Measurements from ENCODE around the gene PCNX3. TPM values are rescaled to one million over a fixed set of nuclear protein-coding genes. Genes with fewer than 3 reads are reported as not detected.

Gene PCNX3
- total and polyA plus RNA-seq, 10 of the 15 experiments (the other 5 are each of a cell fraction or from before 2014, with no cell fraction given) = 0.03 to 46.6 (median 8.4) TPM

DNA sequence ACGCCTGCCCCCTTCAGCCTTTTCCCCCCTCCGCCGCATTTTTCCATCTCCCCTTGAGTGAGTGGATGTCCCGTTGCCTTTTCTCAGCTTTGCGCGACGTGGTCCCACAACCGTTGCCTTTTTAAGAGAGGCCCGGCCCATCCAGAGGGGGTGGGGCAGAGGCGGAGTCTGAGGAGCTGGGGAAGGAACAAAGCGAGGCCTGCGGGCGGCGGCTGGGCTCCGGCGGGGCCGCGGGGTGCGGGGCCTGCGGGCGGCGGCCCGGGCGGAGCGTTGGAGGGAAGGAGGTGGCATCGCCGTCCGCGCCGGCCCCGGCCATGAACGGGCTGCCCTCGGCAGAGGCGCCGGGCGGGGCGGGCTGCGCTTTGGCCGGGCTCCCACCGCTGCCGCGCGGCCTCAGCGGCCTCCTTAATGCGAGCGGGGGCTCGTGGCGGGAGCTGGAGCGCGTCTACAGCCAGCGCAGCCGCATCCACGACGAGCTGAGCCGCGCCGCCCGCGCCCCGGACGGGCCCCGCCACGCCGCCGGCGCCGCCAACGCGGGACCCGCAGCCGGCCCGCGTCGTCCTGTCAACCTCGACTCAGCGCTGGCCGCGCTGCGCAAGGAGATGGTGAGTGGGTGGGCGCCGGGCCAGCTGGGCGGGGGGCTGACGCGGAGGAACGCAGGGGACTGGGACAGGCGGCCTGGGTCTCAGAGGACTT lies 43.1 kb upstream of the PCNX3 start, which contains the start of gene FAM89B:
Gene FAM89B (plus strand): TSS at position 183 of the 696 bp plus-strand sequence. CDS start 132 bp downstream, at position 315.
- H3K4me1 ChIP-seq (ENCODE audit: control insufficient read depth, insufficient read depth, low read length) = peaks cover 28% of the 10 kb centered on the region
- TF ChIP-seq MTA2 (IDR thresholded peaks at IDR 0.05; ENCODE audit: low read depth) (no peak), POLR2A (IDR thresholded peaks at IDR 0.05; ENCODE audit: low read depth, low read length) (peak; percentile 63), RBBP5 (conservative IDR thresholded peaks at IDR 0.05) (no peak), NFXL1 (IDR thresholded peaks at IDR 0.05; ENCODE audit: borderline replicate concordance) (no peak), CHD2 (IDR thresholded peaks at IDR 0.05; ENCODE audit: borderline replicate concordance, low read depth, low read length) (peak; percentile 63; the same call in 1 of the 2 replicates), SUZ12 (IDR thresholded peaks at IDR 0.05; ENCODE audit: unreplicated experiment) (no peak), TBL1XR1 (IDR thresholded peaks at IDR 0.05; ENCODE audit: low read depth, low read length) (no peak), SP1 (IDR thresholded peaks at IDR 0.05; ENCODE audit: low read depth, low read length) (peak; percentile 60), IKZF2 (IDR thresholded peaks at IDR 0.05) (0 out of 4 replicates have a peak, but pooled peaks of 1 of the 2 experiments have one; percentile 4), BMI1 (IDR thresholded peaks at IDR 0.05; ENCODE audit: borderline replicate concordance) (no peak)
- TF ChIP-seq, protein P1, sequence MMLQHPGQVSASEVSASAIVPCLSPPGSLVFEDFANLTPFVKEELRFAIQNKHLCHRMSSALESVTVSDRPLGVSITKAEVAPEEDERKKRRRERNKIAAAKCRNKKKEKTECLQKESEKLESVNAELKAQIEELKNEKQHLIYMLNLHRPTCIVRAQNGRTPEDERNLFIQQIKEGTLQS (IDR thresholded peaks at IDR 0.05; ENCODE audit: borderline replicate concordance, extremely low read depth, low read depth, low read length) = no peak
- TF ChIP-seq, protein P2, sequence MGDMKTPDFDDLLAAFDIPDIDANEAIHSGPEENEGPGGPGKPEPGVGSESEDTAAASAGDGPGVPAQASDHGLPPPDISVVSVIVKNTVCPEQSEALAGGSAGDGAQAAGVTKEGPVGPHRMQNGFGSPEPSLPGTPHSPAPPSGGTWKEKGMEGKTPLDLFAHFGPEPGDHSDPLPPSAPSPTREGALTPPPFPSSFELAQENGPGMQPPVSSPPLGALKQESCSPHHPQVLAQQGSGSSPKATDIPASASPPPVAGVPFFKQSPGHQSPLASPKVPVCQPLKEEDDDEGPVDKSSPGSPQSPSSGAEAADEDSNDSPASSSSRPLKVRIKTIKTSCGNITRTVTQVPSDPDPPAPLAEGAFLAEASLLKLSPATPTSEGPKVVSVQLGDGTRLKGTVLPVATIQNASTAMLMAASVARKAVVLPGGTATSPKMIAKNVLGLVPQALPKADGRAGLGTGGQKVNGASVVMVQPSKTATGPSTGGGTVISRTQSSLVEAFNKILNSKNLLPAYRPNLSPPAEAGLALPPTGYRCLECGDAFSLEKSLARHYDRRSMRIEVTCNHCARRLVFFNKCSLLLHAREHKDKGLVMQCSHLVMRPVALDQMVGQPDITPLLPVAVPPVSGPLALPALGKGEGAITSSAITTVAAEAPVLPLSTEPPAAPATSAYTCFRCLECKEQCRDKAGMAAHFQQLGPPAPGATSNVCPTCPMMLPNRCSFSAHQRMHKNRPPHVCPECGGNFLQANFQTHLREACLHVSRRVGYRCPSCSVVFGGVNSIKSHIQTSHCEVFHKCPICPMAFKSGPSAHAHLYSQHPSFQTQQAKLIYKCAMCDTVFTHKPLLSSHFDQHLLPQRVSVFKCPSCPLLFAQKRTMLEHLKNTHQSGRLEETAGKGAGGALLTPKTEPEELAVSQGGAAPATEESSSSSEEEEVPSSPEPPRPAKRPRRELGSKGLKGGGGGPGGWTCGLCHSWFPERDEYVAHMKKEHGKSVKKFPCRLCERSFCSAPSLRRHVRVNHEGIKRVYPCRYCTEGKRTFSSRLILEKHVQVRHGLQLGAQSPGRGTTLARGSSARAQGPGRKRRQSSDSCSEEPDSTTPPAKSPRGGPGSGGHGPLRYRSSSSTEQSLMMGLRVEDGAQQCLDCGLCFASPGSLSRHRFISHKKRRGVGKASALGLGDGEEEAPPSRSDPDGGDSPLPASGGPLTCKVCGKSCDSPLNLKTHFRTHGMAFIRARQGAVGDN (IDR thresholded peaks at IDR 0.05) = 0 out of 2 replicates have a peak, but pooled peaks have one; percentile 30
- TF ChIP-seq, protein P3, sequence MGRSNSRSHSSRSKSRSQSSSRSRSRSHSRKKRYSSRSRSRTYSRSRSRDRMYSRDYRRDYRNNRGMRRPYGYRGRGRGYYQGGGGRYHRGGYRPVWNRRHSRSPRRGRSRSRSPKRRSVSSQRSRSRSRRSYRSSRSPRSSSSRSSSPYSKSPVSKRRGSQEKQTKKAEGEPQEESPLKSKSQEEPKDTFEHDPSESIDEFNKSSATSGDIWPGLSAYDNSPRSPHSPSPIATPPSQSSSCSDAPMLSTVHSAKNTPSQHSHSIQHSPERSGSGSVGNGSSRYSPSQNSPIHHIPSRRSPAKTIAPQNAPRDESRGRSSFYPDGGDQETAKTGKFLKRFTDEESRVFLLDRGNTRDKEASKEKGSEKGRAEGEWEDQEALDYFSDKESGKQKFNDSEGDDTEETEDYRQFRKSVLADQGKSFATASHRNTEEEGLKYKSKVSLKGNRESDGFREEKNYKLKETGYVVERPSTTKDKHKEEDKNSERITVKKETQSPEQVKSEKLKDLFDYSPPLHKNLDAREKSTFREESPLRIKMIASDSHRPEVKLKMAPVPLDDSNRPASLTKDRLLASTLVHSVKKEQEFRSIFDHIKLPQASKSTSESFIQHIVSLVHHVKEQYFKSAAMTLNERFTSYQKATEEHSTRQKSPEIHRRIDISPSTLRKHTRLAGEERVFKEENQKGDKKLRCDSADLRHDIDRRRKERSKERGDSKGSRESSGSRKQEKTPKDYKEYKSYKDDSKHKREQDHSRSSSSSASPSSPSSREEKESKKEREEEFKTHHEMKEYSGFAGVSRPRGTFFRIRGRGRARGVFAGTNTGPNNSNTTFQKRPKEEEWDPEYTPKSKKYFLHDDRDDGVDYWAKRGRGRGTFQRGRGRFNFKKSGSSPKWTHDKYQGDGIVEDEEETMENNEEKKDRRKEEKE (IDR thresholded peaks at IDR 0.05) = 0 out of 2 replicates have a peak, but pooled peaks have one; percentile 13
- TF ChIP-seq, protein P4, sequence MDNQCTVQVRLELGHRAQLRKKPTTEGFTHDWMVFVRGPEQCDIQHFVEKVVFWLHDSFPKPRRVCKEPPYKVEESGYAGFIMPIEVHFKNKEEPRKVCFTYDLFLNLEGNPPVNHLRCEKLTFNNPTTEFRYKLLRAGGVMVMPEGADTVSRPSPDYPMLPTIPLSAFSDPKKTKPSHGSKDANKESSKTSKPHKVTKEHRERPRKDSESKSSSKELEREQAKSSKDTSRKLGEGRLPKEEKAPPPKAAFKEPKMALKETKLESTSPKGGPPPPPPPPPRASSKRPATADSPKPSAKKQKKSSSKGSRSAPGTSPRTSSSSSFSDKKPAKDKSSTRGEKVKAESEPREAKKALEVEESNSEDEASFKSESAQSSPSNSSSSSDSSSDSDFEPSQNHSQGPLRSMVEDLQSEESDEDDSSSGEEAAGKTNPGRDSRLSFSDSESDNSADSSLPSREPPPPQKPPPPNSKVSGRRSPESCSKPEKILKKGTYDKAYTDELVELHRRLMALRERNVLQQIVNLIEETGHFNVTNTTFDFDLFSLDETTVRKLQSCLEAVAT (IDR thresholded peaks at IDR 0.05) = no peak

More for the DNA sequence above, 43.1 kb upstream of the PCNX3 start, which contains the start of gene FAM89B:
- peak within 1 kb of the TSS; percentile 35 for H3K27ac ChIP-seq (ENCODE audit: control insufficient read depth, insufficient read depth)
- H4K20me1 ChIP-seq (ENCODE audit: control insufficient read depth, insufficient read depth) = no peaks in the 10 kb centered on the region
- H3K27me3 ChIP-seq (replicated peaks in 1 of 2; ENCODE audit: control insufficient read depth in 2 of 2, insufficient read depth in 2 of 2, low read length in 1 of 2) = no peaks in the 10 kb centered on the region
- peak; percentile 11 for ATAC-seq
- peak within 1 kb of the TSS; percentile 56 for H3K9ac ChIP-seq (ENCODE audit: control insufficient read depth, insufficient read depth, low read length)
- intact Hi-C loops (cut with micrococcal nuclease; ENCODE audit: unreplicated experiment) = loop anchor here (5.0 kb wide), 1 partner anchor 155 kb away; no protein-coding TSS in a partner anchor
- no peaks in the 10 kb centered on the region for H3K9me3 ChIP-seq (replicated peaks; ENCODE audit: control insufficient read depth, insufficient read depth, low read length)
- peak within 1 kb of the TSS; percentile 94 for H3K4me2 ChIP-seq (ENCODE audit: control insufficient read depth, insufficient read depth)
- H2AFZ ChIP-seq (ENCODE audit: control insufficient read depth, low read depth, low read length) = no peak within 1 kb of the TSS
- DNase-seq (ENCODE audit: low read depth, low spot score) = no peak
- peaks cover 72% of the 10 kb centered on the region for H3K79me2 ChIP-seq (ENCODE audit: control insufficient read depth, insufficient read depth, low read length)
- RAD21 ChIA-PET (ENCODE audit: unreplicated experiment) = interaction anchor here (0.5 to 6.1 kb wide), 16 partner anchors 16 to 748 kb away, joined by 3 to 58 read pairs (median 6); partner anchors contain the start of genes MAP3K11 and PCNX3
- in situ Hi-C loops (cut with MboI) = no loop called here
- POLR2A ChIA-PET = interaction anchor here (0.8 to 4.7 kb wide), 8 partner anchors 16 to 85 kb away, joined by 3 to 66 read pairs (median 9); partner anchors contain the start of gene PCNX3
- CTCF ChIA-PET = interaction anchor here (0.6 to 5.5 kb wide), 13 partner anchors 11 to 288 kb away, joined by 3 to 89 read pairs (median 5); partner anchors contain the start of genes MUS81, PCNX3 and SIPA1
- peak within 1 kb of the TSS; percentile 79 for H3K4me3 ChIP-seq
- SMC1A ChIA-PET (ENCODE audit: uncharacterized antibody, unreplicated experiment) = interaction anchor here (0.6 to 4.8 kb wide), 12 partner anchors 14 to 217 kb away, joined by 3 to 48 read pairs (median 4); partner anchors contain the start of genes KCNK7 and PCNX3
- H3K36me3 ChIP-seq (ENCODE audit: control insufficient read depth in 2 of 2, insufficient read depth in 2 of 2, low read length in 1 of 2) = no peaks in the 10 kb centered on the region; a peak in 1 of 4 replicates
- FAIRE-seq = no peak
- no TSS peak for BruUV-seq (replicated peaks)
- WGBS (ENCODE audit: insufficient coverage, insufficient replicate concordance, low lambda C conversion rate, missing lambda C conversion rate) = 2% methylated on average over 48 of the region's 86 CpGs
